Measurements from ENCODE around the gene MYH13.

GRCh38 chr17:10337136-10337535 is 35.7 kb downstream of the MYH13 start:
- TF ChIP-seq POLR2A (IDR thresholded peaks at IDR 0.05; ENCODE audit: low read length), result no peak
- TF ChIP-seq GATA1 (IDR thresholded peaks at IDR 0.05; ENCODE audit: low read depth, low read length), result no peak

All from erythroblast (primary cell).